ENCODE data around the gene THBS2.
"Not testable (repeated sequence)": the region's sequence is repeated elsewhere in the genome, so short reads cannot be mapped to it uniquely, and the experiment has no call there.

Gene THBS2

DNA sequence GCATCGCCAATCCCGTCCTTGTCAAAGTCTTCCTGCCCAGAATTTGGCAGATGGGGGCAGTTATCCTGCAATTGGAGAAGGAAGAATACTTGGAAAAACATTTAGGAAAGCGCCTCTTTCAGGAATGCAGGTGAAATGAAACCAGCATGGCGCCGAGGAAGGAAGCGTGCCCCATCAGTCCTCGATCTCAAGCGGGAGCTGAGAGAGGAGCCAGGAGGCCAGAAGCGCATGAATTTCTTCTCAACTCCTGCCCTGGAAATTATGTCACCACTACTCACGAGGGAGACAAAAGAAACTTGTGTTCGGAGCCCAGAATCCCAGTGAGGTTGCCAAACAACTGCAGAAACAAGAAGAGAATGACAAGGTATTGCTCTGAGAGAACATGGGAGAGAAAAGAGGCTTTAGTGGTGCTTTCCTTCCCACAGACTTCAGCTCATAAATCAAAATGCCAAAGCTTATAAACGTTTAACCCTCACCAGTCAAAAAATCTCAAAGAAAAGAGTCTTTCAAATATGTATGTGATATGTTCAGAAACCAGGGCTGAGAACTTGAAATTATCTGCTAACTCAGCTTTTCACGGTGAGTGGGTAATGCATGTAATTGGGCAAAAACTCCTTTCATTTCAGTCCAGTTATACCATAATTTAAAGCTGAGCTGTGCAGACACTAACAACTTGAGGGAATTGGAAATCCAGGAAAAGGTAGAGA is 23.9 kb downstream of the THBS2 start:
- no peak for DNase-seq

DNA sequence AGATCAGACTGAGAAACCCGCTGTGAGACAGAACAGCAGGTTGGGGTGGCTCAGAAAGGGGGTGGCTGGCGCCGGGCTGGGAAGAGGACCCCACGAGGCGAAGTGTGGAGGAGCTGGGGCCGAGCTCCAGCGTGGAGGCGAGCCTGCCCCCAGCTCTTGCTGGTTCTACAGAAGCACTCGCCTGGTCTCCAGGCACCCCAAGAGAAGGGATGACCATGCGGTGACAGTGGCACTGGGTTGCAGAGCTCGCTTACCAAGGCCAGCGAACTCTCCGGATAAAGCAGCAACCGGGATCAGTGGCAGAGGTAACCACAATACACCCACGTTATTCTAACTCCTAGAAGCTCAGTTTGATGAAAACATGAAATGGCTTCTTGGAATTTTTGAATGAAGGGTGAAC is 26.5 kb downstream of the THBS2 start:
- no peak for DNase-seq

DNA sequence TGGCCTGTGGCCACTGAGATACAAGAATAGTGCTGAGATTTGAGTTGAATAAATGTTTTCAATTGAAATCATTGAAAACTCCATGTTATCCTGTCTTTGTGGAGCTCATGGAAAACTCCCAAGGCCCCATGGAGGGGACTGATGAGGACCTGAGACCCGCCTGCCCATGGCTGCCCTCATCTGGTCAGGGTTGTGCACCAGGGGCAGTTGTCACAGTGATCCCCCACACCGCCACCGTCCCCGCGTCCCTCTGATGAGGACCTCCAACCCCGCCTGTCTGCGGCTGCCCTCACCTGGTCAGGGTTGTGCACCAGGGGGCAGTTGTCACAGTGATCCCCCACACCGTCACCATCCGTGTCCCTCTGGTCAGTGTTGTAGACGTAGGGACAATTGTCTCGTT is 27.8 kb downstream of the THBS2 start:
- no peak for DNase-seq

DNA sequence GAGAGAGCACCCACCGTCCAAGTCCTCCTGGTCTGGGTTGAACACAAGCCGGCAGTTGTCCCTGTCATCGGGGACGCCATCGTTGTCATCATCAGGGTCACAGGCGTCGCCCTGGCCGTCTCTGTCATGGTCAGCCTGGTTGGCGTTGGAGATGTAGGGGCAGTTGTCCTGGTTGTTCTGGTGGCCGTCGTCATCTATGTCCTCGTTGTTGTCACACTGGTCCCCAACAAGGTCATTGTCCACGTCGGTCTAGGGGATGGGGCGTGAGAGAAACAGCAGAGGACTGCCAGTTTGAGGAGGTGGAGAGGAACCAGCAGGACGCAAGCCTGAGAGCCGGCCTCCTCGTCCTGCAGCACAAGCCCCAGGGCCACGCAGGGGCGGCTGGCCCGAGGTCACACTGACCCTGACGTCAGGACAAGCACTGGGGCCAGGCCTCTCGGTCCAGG is 28.5 kb downstream of the THBS2 start:
- no peak for DNase-seq

DNA sequence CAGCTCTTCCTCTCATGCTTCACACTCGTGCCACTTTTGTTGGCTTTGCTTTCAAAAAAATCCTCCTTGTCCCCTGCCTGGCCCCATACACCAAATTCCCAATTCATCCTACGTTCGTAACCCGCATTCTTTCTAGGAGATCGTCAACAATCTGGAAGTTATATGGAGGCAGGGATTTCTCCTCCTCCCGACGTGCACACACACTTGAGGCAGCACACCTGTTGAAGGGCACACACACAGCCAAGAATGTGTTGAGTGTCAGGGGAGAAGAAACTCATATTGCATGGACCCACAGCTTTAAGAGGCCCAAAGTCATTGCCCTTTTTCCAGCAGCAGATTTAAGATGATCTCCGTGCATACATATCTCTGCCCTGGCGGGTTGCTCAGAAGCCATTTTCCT is 28.9 kb downstream of the THBS2 start:
- no peak for DNase-seq

DNA sequence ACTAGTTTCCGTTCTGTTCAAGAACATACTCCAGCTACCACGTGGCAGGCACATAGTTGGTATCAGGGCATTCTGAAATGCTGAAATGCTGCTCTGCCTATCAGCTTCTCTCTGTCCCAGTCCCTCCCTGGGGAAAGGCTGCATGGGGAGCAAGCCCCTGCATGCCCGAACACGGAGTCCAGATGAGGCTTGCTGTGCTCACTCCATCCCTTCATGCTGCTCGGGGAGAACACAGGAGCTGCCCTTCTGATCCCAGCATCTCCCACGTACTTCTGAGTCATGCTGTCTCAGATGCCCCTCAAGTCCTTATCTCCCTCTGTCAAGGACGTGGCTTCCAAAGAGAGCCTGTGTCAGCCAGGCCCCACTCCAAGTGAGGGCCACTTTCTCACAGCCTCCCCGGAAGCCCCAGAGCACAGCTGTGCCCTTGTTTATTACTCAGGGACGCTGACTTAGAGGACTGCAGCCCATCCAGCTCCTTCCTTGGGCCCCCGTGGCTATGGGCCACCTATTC is 29.4 kb downstream of the THBS2 start:
- no peak for DNase-seq

DNA sequence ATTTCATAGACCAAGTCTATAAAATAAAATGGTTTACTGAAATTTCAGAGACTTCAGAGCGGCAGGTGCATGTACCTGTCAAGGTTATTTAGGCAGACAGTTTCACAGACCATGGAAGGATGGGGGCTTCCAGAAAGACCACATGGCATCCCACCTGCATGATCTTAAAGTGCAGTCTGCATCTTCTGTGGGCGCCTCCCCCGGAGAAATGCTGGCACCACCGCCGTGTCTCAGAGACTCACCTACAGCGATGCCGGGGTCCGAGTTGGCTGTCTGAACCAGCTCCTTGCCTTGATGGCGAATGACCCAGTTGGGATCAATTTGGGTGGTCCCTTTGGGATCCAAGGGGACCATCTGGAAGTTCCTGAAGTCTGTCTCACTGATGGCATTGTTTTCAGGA is 30.6 kb downstream of the THBS2 start:
- DNase-seq = no peak

DNA sequence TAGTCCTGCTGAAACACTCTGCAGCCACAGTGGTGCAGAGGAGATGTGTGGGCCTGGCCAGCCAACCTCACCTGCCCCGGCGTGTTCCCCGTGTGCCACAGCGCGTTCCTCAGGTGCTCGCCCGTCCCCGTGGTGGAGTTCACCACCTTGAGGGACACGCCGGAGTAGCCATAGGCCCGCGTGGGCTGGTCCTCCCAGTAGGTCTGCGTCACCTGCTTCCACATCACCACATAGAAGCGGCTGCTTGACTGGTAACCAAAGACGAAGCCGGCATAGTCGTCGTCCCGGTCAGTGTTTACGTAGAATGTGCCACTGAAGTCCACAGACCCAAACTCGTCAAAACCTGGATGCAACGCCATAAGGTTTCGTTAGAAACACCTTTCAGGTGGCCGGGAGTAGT is 31.5 kb downstream of the THBS2 start:
- no peak for DNase-seq

DNA sequence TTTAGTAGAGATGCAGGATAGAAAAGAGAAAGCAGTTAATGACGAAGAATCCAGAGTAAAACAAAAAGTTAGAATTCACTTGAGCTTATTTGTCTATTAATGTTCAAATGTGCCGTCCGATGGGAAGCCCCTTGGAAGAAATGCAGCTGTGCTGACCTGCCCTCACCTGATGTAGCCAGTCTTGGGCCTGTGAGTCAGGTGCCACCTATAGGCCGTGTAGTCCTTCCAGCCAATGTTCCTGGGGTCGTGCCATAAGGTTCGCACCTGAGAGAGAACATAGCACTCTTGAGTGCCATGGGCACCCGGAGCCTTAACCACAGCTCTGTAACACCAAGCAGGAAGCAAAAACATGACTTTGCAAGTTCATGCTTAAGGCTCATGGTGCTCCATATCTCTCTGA is 32.4 kb downstream of the THBS2 start:
- no peak for DNase-seq

DNA sequence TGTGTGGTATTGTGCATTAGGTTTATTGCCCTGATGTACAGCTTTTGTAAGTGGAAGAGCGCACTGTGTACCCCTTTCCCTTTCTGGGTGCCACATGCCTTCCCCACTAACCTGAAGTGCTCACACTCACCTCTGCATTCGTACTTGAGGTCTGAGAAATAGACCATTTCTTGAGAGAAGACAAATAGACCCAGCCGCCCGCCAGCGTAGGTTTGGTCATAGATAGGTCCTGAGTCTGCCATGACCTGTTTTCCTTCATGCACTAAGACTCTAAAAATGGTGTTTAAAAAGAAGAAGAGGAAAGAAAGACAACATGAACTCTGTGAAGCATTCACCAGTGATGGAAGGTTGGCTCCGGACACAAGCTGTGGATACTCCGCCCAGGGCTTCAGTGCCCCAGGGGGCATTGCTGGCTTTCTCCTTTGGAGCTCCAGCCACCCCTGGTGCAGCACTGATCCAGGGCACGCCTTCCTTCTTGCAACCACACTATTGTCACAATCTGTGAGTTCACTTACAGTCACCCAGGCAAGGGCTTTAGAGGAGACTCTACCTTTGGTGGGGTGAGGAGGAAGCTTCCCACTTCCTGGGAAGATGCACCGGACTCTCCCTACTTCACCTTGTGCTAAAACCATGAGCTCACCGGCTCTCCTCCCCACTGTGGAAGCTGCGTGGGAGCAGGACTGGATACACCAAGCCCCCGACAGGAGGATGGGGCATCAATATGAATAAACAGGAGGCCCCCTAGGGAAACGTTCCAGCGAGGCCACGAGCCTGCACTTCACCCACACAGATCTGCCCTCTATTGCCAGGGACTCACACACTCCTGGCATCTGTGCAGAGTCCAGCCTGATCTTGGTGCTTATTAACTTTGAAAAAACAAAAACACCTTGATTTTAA is 33.3 kb downstream of the THBS2 start:
- DNase-seq = no peak

DNA sequence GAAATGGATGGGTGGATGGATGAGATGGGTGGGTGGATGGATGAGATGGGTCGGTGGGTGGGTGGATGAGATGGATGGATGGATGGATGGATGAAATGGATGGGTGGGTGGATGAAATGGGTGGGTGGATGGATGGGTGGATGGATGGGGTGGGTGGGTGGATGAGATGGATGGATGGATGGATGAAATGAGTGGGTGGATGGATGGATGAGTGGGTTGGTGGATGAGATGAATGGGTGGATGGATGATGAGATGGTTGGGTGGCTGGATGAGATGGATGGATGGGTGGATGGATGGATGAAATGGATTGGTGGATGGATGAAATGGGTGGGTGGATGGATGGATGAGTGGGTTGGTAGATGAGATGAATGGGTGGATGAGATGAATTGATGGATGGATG is 35.7 kb downstream of the THBS2 start:
- DNase-seq = no peak

DNA sequence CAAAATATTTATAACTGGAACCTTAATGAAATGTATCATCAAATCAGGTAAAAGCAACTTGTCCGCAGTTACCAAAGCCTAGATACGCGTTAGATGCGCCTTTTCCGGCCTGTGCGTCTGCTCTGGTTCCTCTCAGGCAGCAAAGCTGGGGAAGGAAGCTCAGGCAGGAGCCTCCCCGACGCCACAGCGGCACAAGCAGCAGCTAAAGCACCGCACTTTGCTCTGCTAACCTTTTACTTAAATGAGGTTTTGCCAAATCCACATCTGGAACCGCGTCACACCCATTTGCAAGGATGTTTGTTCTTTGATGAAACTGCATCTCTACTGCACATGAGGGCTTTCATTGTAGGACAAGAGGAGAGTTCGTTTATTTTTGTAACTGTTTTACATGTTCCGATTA is 36.8 kb downstream of the THBS2 start:
- no peak for DNase-seq

DNA sequence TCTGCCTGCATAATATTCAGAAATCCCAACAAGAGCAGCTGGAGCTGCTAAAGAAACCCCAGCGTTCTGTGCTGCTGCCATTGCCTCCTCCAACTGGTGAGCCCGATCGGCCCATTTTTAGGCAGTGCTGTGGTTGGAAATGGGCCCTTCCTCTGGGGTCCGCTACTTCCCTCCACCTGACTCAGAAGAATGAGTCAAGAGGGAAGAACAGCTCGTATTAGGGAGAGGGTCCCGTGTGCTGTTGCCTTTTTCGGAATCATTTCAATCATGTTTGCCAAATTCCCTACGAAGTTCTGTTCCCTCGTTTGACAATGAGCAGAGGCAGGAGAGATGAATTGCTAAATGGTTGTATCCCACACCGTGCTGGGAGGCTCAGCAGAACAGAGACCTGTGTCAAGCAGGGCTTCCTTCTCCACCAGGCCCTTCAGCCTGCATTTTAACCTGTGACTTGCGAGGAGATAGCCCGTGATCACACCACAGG is 38.4 kb downstream of the THBS2 start:
- DNase-seq = no peak

DNA sequence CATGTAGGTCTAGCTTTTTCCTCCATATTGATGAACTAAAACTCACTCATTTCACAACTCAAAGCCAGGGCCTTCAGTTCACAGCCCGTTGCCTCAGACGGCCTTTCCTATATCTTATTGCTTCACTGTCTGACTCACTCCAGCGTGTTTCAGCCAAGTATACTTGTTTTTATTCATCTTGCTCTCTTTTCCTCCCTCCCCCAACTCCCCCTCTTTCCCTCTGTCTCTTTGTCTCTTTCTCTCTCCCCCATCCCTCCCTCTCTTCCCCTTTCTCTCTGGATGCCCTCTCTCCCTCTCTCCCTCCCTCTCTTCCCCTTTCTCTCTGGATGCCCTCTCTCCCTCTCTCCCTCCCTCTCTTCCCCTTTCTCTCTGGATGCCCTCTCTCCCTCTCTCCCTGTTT is 38.9 kb downstream of the THBS2 start:
- DNase-seq = not testable (repeated sequence)

DNA sequence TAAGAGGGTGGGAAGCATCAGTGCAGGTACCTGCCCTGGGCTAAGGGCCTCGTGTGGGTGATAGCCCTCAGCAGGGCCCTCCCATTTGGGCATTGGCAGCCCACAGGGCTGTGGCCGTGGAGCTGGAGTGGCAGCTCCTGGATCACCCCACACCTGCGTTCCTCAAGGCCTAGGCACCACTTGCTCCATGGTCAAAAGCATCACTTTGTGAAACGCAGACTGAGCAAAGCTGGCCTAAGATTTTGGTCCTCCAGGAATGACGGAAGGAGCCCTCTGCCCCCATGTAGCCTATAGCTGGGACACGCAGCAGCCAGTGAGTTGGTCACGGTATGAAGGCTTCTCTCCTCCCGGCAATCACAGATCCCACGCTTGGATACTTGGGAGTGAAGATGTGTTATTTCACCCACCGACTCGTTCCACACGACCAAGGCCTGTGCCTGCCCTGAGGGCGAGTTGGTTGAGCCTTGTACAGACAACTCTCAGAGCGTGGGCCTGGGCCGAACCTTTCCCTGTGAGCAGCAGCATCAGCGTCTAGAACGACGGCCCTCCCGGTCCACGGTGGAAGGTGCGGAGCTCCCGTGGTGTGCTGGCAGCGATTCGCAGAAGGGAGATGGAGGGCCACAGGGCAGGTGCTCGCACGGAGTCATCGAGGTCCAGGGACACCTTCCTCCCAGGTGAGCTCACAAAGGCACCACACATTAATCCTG is 39.7 kb downstream of the THBS2 start:
- DNase-seq = no peak

DNA sequence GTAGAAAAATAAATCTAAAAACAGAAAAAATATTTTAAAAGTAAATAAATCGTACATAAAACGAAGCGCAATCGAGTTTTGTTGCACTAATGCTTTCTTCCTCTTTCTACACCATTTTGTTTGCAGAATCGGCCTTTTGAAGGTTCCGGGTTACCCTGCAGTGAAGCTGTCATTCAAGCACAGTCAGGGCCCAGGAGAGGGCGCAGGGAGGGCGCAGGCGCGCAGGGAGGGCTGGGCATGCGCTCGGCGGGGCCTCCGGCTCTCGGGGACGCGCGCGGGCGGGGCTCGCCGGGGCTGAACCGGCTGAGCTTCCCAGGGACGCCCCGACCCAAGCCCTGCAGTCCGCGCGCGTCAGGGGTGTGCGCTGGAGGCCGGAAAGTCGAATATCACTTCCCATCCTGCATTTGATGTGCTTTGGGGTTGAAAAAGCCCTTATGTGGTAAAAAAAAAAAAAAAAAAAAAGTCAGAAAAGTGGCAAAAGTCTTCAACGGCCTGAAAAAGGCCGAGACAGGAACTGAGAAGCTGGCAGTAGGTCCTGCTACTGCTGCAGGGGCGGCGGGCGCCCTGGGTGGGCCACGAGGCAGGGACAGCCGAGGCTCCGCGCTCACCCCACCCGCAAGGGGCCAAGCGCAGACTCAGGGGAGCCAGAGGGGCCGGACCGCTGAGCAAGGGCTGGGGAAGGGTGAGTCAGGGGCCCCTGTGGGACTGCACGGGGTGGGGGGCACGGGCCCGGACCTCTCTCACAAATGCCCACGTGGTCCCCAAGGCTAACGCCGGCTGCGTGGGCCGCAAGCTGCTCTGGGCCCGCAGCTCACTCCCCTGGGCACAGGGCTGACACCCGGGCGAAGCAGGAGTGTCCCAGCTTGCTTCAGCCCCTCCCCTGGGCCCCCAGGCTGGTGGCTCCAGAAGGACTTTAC is 40.5 kb downstream of the THBS2 start:
- DNase-seq = peak; percentile 87

DNA sequence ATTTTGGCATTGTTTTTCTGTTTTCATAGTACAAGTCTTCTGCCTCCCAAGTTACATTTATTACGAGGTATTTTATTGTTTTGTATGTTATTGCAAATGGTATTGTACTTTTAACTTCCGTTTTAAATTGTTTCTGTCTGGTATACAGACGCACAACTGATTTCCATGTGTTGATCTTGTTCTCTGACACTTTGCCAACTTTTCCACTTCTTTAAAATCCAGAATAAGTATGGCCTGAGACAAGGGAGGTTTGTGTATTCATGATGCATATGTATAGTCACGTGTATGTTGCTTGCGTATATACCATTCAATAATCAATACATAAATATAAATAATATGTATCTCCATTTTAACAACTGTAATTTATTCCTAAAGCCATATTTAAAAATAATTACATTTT is 41.2 kb downstream of the THBS2 start:
- DNase-seq = no peak

DNA sequence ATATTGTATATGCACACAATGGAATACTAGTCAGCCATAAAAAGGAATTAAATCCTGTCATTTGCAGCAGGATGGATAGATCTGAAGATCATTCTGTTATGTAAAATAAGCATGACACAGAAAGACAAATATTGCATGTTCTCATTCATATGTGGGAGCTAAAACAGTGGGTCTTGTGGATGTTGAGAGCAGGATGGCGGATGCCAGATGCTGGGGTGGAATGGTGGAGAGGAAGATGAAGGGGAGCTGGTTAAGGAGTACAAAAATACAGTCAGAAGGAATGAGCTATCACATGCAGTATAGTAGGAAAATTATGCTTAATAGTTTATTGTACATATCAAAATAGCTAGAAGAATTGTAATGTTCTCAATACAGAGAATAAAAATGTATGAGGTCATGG is 41.8 kb downstream of the THBS2 start:
- no peak for DNase-seq

DNA sequence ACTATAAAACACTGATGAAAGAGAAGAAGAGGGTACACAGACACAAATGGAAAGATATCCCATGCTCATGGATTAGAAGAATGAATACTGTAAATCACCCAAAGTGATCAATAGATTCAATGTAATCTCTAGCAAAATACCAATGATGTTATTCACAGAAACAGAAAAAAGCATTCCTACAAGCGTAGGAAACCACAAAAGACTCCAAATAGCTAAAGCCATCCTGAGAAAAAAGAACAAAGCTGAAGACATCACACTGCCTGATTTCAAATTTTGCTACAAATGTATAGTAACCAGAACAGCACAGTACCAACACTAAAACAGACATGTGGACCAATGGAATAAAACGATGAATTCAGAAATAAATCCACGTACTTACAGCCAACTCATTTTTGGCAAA is 43.0 kb downstream of the THBS2 start:
- DNase-seq = no peak

DNA sequence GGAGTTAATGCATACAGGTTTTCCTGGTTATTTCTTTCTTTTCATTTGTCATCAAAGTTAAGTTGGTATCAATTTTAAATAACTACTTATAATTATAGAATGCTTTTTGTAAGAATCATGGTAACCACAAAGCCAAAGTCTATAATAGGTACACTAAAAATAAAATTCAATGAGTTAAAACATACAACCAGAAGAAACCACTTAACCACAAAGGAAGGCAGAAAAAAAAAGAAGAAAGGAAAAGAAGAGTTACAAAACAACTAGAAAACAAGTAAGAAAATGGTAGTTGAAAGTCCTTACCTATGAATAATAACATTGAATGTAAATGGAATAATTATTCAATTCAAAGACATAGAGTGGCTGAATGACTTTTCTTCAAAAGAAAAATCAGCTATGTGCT is 45.6 kb downstream of the THBS2 start:
- no peak for DNase-seq

DNA sequence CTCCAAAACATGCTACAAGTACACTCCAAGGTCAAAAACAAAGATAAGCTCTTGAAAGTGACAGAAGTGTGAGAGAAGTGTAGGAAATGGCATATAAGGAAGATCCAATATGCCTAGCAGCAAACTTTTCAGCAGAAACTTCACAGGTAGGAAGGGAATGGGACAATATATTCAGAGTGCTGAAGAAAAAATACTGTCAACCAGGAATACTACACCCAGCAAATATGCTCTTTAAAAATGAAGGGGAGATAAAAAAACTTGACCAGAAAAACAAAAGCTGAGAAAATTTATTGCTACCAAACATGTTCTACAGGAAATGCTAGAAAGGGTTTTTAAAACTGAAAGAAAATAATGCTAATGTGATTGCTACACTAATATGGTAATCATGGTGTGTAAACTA is 46.2 kb downstream of the THBS2 start:
- DNase-seq = no peak

All from stimulated activated CD4-positive, alpha-beta T cell treated with anti-CD3 and anti-CD28 coated beads, Interleukin-12 subunit alpha, Interleukin-12 subunit beta, amount 100 ng/mL, for 4 hours (primary cell).